Activated naive CD8-positive, alpha-beta T cell treated with anti-CD3 and anti-CD28 coated beads for 36 hours (primary cell): ENCODE results near the gene ARHGAP4. TPM values are rescaled to one million over a fixed set of nuclear protein-coding genes. Genes with fewer than 3 reads are reported as not detected.

Experiments
- DNase-seq: peaks from one replicate; pipeline ENCODE4 v3.0.0; 2021
- H3K27ac Mint-ChIP-seq: one replicate; pipeline ENCODE4 v1.8.0; 2022; ENCODE audit warnings: mild to moderate bottlenecking, moderate library complexity, mixed read lengths
- H3K27me3 Mint-ChIP-seq: one replicate; pipeline ENCODE4 v1.8.0; 2022; ENCODE audit warnings: mild to moderate bottlenecking, mixed read lengths
- H3K36me3 Mint-ChIP-seq: one replicate; pipeline ENCODE4 v1.8.0; 2021; ENCODE audit warnings: mild to moderate bottlenecking, mixed read lengths
- H3K4me1 Mint-ChIP-seq: one replicate; pipeline ENCODE4 v1.8.0; 2021; ENCODE audit warnings: mixed read lengths
- H3K4me3 Mint-ChIP-seq: one replicate; pipeline ENCODE4 v1.8.0; 2022; ENCODE audit warnings: mild to moderate bottlenecking, moderate library complexity, mixed read lengths
- H3K9me3 Mint-ChIP-seq: one replicate; pipeline ENCODE4 v1.8.0; 2022; ENCODE audit warnings: mixed read lengths
- total RNA-seq, 2 experiments: library from RNA; stranded (reverse); gene quantifications; one replicate each; pipeline ENCODE4 v1.2.3, GENCODE V29; 2021

The ARHGAP4 gene
- total RNA-seq, 2 experiments from 2014 or later = 112 to 123 TPM

- Mint-ChIP-seq H3K36me3 (peaks cover 27% of the 10 kb centered on the region), H3K9me3 (no peaks in the 10 kb centered on the region), H3K27ac (peak overlapping the region; percentile 68), H3K4me3 (peak overlapping the region; percentile 74), H3K27me3 (no peaks in the 10 kb centered on the region), H3K4me1 (peaks cover 16% of the 10 kb centered on the region)
- no peak for DNase-seq
Observed at GRCh38 chrX:153928846-153929245, 2.8 kb upstream of the ARHGAP4 start.

- peak; percentile 95 for DNase-seq
- Mint-ChIP-seq H3K4me1 (peaks cover 20% of the 10 kb centered on the region), H3K27ac (peak overlapping the region; percentile 97), H3K4me3 (peak overlapping the region; percentile 87), H3K27me3 (no peaks in the 10 kb centered on the region), H3K36me3 (peaks cover 29% of the 10 kb centered on the region), H3K9me3 (no peaks in the 10 kb centered on the region)
Observed at GRCh38 chrX:153927922-153928760, 2.1 kb upstream of the ARHGAP4 start.

- Mint-ChIP-seq H3K9me3 (no peaks in the 10 kb centered on the region), H3K27ac (peak overlapping the region; percentile 97), H3K4me1 (peaks cover 20% of the 10 kb centered on the region), H3K36me3 (peaks cover 30% of the 10 kb centered on the region), H3K4me3 (peak overlapping the region; percentile 85), H3K27me3 (no peaks in the 10 kb centered on the region)
- no peak for DNase-seq
Observed at GRCh38 chrX:153927672-153927921, 1.5 kb upstream of the ARHGAP4 start.

GRCh38 chrX:153926858-153927671 is 1.0 kb upstream of the ARHGAP4 start:
- DNase-seq = peak; percentile 79
- H3K9me3 Mint-ChIP-seq = no peaks in the 10 kb centered on the region
- peak overlapping the region; percentile 97 for H3K27ac Mint-ChIP-seq
- peaks cover 32% of the 10 kb centered on the region for H3K36me3 Mint-ChIP-seq
- peaks cover 24% of the 10 kb centered on the region for H3K4me1 Mint-ChIP-seq
- peak overlapping the region; percentile 85 for H3K4me3 Mint-ChIP-seq
- no peaks in the 10 kb centered on the region for H3K27me3 Mint-ChIP-seq

GRCh38 chrX:153926552-153926857 is 441 bp upstream of the ARHGAP4 start:
- peaks cover 29% of the 10 kb centered on the region for H3K36me3 Mint-ChIP-seq
- H3K27ac Mint-ChIP-seq = peak overlapping the region; percentile 97
- no peaks in the 10 kb centered on the region for H3K27me3 Mint-ChIP-seq
- H3K9me3 Mint-ChIP-seq = no peaks in the 10 kb centered on the region
- no peak for DNase-seq
- H3K4me3 Mint-ChIP-seq = peak overlapping the region; percentile 85
- peaks cover 24% of the 10 kb centered on the region for H3K4me1 Mint-ChIP-seq

- Mint-ChIP-seq H3K27ac (peak overlapping the region; percentile 97), H3K36me3 (peaks cover 29% of the 10 kb centered on the region), H3K4me3 (peak overlapping the region; percentile 94), H3K27me3 (no peaks in the 10 kb centered on the region), H3K9me3 (no peaks in the 10 kb centered on the region), H3K4me1 (peaks cover 21% of the 10 kb centered on the region)
- DNase-seq = no peak
Observed at GRCh38 chrX:153925387-153925738, 701 bp downstream of the ARHGAP4 start.

- H3K4me3 Mint-ChIP-seq = peak overlapping the region; percentile 94
- H3K27me3 Mint-ChIP-seq = no peaks in the 10 kb centered on the region
- H3K36me3 Mint-ChIP-seq = peaks cover 35% of the 10 kb centered on the region
- DNase-seq = peak; percentile 37
- H3K9me3 Mint-ChIP-seq = no peaks in the 10 kb centered on the region
- H3K4me1 Mint-ChIP-seq = peaks cover 18% of the 10 kb centered on the region
- peak overlapping the region; percentile 97 for H3K27ac Mint-ChIP-seq
Observed at GRCh38 chrX:153924149-153924861, 1.8 kb downstream of the ARHGAP4 start.

DNA sequence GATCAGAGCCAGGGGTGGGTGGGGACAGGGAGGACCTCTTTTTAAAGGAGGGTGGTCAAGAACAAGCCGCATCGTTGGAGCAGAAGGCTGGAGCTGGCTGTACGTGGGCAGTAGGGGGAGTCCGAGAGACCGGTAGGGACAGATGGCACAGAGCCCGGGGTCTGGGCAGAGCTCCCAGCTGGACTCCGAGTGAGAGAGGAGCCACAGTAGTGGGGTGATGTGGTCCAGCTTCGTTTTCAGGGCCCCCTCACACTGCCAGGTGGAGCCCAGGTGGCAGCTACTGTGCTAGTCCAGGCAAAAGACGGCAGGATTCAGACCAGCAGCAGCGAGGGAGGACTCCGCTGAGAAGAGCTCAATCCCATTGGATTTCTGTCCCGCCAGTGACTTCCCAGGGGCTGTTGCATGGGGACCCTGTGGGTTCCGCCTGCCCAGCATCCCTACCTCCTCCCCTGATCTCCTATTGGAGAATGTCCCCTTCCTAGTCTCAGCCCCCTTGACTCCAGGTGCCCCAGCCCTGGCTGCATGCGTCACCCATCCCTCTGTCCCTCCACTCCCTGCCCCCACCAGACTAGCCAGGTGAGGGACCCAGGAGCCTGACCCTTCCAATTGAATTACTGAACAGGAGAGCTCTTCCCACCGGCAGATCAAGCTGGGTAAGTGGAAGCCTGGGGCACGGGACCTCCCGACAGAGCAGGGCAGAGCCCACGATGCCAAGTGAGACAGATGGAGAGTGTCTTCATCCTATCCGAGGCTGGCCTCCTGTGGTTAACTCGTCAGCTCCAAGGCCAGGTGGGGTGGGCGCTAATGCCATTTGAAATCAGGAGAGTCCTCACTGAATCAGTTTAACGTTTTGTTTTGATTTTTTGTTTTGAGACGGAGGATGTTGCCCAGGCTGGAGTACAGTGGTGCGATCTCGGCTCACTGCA is 2.9 kb downstream of the ARHGAP4 start:
- Mint-ChIP-seq H3K9me3 (no peaks in the 10 kb centered on the region), H3K36me3 (peaks cover 30% of the 10 kb centered on the region), H3K27me3 (no peaks in the 10 kb centered on the region), H3K4me3 (peak overlapping the region; percentile 94), H3K4me1 (peaks cover 12% of the 10 kb centered on the region), H3K27ac (peak overlapping the region; percentile 97)
- DNase-seq = no peak

DNA sequence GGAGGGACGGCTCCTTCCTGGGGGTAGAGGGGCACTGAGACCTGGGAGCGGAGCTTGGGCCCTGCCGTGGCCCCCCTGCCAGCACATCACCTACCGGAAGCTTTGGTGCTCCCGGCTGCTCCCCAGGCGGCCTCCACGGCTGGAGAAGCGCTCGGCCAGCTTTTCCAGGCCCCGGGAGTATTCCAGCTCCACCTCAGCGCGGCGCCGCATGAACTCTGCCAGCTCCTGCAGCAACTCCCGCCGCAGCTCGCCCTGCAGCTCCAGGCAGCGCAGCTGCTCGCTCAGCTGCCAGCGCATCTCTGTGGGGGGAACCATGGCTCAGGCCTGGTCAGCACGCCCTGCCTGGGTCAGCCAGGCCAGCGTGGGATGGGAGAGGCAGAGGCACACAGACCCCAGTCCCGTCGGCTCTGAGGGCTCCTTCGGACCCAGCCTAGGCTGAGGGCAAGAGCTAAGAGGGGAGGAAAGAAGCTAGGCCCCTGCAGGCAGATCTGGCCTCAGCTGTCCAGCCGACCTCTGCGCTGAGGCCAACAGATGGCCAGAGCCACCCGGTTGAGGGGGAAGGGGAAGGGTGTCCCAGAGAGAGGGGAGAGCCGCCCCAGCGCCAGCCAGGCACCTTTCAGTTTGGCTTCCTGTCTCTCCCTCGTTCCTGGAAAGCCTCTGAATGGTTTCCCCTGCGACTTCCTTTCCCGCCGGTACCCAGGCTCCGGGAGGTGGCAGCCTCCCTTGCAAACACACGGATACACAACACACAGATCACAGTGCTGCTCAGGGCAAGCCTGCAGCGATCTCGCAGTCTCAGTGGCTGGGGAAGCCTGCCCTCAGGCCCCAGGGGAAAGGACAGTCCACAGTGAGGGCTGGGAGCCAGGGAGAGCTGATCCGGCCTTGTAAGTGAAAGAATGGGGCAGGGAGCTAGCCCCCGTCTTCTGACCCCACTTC is 4.3 kb downstream of the ARHGAP4 start:
- Mint-ChIP-seq H3K4me1 (peaks cover 12% of the 10 kb centered on the region), H3K9me3 (no peaks in the 10 kb centered on the region), H3K27me3 (no peaks in the 10 kb centered on the region), H3K27ac (peak overlapping the region; percentile 97), H3K4me3 (peak overlapping the region; percentile 94), H3K36me3 (peaks cover 30% of the 10 kb centered on the region)
- no peak for DNase-seq

GRCh38 chrX:153921070-153921469 is 5.0 kb downstream of the ARHGAP4 start:
- Mint-ChIP-seq H3K36me3 (peaks cover 33% of the 10 kb centered on the region), H3K4me3 (no peak overlapping the region), H3K27me3 (no peaks in the 10 kb centered on the region), H3K9me3 (no peaks in the 10 kb centered on the region), H3K4me1 (peaks cover 14% of the 10 kb centered on the region), H3K27ac (no peak overlapping the region)
- no peak for DNase-seq

GRCh38 chrX:153920546-153920945 is 5.5 kb downstream of the ARHGAP4 start:
- H3K36me3 Mint-ChIP-seq = peaks cover 33% of the 10 kb centered on the region
- no peaks in the 10 kb centered on the region for H3K27me3 Mint-ChIP-seq
- H3K9me3 Mint-ChIP-seq = no peaks in the 10 kb centered on the region
- no peak for DNase-seq
- H3K4me1 Mint-ChIP-seq = peaks cover 14% of the 10 kb centered on the region
- H3K27ac Mint-ChIP-seq = no peak overlapping the region
- H3K4me3 Mint-ChIP-seq = no peak overlapping the region

- Mint-ChIP-seq H3K4me1 (peaks cover 14% of the 10 kb centered on the region), H3K36me3 (peaks cover 22% of the 10 kb centered on the region), H3K4me3 (no peak overlapping the region), H3K9me3 (no peaks in the 10 kb centered on the region), H3K27ac (no peak overlapping the region), H3K27me3 (no peaks in the 10 kb centered on the region)
- DNase-seq = no peak
Observed at GRCh38 chrX:153919281-153919680, 6.8 kb downstream of the ARHGAP4 start.

GRCh38 chrX:153917869-153918268 is 8.2 kb downstream of the ARHGAP4 start:
- H3K36me3 Mint-ChIP-seq = peaks cover 15% of the 10 kb centered on the region
- peak overlapping the region; percentile 7 for H3K4me3 Mint-ChIP-seq
- H3K9me3 Mint-ChIP-seq = no peaks in the 10 kb centered on the region
- H3K4me1 Mint-ChIP-seq = peaks cover 9% of the 10 kb centered on the region
- DNase-seq = no peak
- H3K27me3 Mint-ChIP-seq = no peaks in the 10 kb centered on the region
- H3K27ac Mint-ChIP-seq = no peak overlapping the region

- Mint-ChIP-seq H3K4me3 (no peak overlapping the region), H3K4me1 (peaks cover 8% of the 10 kb centered on the region), H3K36me3 (peaks cover 10% of the 10 kb centered on the region), H3K27me3 (no peaks in the 10 kb centered on the region), H3K9me3 (no peaks in the 10 kb centered on the region), H3K27ac (no peak overlapping the region)
- DNase-seq = no peak
Observed at GRCh38 chrX:153913701-153914100, 12.4 kb downstream of the ARHGAP4 start.
